Pulmonary artery endothelial cell (primary cell): Measurements from ENCODE around the gene DDR2. TPM values are rescaled to one million over a fixed set of nuclear protein-coding genes. Genes with fewer than 3 reads are reported as not detected.
"Not testable (repeated sequence)": the region's sequence is repeated elsewhere in the genome, so short reads cannot be mapped to it uniquely, and the experiment has no call there.

Source experiments
- DNase-seq: peaks from one replicate; pipeline ENCODE4 v3.0.0-alpha.2; 2011; ENCODE audit warnings: low read depth, low spot score
- total RNA-seq: library from RNA; depleted of rRNA; stranded (reverse); fragments of >200 nt; gene quantifications from 2 replicates; pipeline ENCODE4 v1.2.3, GENCODE V29; 2014

Gene DDR2
- total RNA-seq = 41.5 and 48.1 TPM in 2 replicates

DNA sequence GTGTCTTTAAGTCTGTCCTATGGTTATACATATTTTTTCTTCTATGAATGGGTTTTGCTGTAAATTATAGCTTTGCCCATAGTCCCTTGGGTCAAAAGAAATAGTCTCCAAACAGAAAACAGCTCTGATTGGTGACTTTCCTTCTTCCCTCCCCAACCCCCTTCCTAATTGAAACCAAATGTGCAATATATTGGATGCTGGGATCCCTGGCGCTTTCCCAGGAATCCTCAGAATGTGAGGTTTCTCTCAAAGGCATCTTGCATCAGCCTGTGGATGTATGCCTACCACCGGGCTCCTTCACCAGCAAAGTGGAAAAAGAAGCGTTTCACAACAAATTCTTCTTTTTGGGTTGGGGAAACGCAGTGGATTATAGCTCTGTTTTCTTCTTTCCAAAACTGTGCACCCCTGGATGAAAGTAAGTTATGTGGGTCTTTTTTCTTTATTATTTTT is at the start of gene DDR2:
DDR2 (plus strand) TSS at position 248 of the 450 bp plus-strand sequence. CDS start 86,600 bp downstream, outside the sequence.
- DNase-seq = no peak

GRCh38 chr1:162582901-162583300 is 49.4 kb upstream of the DDR2 start:
- not testable (repeated sequence) for DNase-seq

DNA sequence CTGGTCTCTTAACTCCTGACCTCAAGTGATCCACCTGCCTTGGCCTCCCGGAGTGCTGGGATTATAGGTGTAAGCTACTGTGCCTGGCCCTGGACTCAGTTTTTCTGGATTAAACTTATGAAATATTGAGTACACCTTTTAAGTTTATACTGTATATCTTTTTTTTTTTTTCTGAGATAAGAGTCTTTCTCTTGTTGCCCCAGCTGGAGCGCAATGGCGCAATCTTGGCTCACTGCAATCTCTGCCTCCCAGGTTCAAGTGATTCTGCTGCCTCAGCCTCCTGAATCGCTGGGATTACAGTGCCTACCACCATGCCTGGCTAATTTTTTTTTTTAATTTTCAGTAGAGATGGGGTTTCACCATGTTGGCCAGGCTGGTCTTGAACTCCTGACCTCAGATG is 47.2 kb upstream of the DDR2 start:
- DNase-seq = not testable (repeated sequence)

DNA sequence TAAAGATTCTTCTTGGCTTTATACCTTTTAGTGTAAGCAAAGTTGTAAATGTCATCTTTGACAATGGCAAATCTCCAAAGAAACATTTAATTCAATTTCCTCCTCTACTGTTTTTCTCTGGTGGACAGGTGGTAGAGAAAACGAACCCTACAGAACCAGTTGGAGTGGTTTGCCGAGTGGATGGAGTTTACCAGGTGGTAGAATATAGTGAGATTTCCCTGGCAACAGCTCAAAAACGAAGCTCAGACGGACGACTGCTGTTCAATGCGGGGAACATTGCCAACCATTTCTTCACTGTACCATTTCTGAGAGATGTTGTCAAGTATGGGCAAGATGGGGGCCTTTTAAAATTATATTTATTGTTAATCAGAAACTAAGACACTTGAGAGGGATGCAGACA is 44.9 kb upstream of the DDR2 start:
- no peak for DNase-seq

- no peak for DNase-seq
Measured at GRCh38 chr1:162587761-162588260, 44.5 kb upstream of the DDR2 start.

- DNase-seq = no peak
Measured at GRCh38 chr1:162590101-162590500, 42.2 kb upstream of the DDR2 start.

GRCh38 chr1:162590686-162591085 is 41.6 kb upstream of the DDR2 start:
- DNase-seq = no peak

DNA sequence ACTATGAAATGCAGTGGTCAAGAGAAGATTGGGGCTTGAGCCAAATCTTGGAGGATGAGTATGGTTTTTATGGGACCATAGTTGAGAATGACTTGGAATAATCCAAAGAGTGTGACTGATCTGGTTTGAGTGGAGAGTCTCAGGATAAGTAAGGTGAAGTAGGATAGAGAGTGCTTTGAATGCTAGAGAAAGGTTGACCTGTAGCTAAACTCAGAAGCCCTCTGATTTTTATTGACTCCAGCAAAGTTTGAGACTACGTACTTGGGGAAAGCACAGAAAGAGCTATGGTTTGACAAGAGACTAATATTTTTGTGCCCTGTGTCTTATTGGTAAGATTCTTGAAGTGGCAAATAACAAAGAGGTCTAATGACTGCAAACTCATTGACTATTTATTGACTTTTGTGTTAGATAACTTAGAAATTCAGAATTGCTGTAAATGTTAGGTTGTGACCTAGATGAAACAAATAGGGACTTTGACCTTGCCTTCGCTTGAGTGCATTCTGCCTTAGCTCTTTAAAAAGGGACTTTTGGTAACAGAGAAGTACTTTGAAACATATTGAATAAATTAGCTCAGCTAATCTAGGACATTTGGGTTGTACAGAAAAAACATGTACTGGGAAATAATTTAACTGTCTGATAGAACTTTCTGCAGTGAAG is 35.6 kb upstream of the DDR2 start:
- DNase-seq = no peak

DNA sequence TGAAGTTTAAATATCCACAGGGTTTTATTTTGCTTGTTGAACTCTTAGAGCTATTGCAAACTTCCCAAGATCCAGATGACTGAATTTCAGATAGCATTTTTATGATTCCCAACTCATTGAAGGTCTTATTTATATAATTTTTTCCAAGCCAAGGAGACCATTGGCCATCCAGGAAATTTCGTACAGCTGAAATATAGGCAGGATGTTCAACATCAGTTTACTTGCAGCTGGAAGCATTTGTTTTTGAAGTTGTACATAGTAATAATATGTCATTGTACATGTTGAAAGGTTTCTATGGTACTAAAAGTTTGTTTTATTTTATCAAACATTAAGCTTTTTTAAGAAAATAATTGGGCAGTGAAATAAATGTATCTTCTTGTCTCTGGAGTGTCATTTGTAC is 32.8 kb upstream of the DDR2 start:
- DNase-seq = no peak

- not testable (repeated sequence) for DNase-seq
Measured at GRCh38 chr1:162603117-162603516, 29.1 kb upstream of the DDR2 start.

- DNase-seq = peak; percentile 89
Measured at GRCh38 chr1:162605225-162605927, 26.9 kb upstream of the DDR2 start.

GRCh38 chr1:162609306-162609705 is 23.0 kb upstream of the DDR2 start:
- DNase-seq = no peak

GRCh38 chr1:162612606-162613400 is 19.5 kb upstream of the DDR2 start:
- no peak for DNase-seq

- DNase-seq = no peak
Measured at GRCh38 chr1:162616848-162617247, 15.4 kb upstream of the DDR2 start.

- DNase-seq = no peak
Measured at GRCh38 chr1:162617513-162617912, 14.8 kb upstream of the DDR2 start.

- no peak for DNase-seq
Measured at GRCh38 chr1:162619076-162619475, 13.2 kb upstream of the DDR2 start.

DNA sequence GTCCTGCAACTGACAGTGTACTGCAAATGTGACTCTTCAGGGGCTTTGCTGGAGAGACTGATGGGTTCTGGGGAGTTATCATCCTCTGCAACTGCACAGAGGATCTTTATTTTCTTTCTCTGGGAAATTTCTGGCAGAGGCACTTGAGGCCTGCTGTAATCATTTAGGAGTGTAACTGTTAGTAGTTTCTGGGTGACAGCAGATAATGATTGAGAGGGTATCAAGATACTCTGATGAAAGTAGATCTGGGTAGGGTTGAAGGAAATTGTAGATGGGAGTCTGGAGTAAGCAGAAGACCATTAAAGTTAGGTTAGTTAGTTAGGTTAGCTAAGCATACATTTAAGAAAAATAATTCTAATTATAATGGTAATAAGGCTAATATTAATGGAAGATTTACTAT is 11.0 kb upstream of the DDR2 start:
- DNase-seq = no peak

- no peak for DNase-seq
Measured at GRCh38 chr1:162625679-162626078, 6.6 kb upstream of the DDR2 start.

- DNase-seq = no peak
Measured at GRCh38 chr1:162626094-162626493, 6.2 kb upstream of the DDR2 start.

GRCh38 chr1:162626761-162627160 is 5.5 kb upstream of the DDR2 start:
- DNase-seq = no peak

- DNase-seq = no peak
Measured at GRCh38 chr1:162627662-162628296, 4.5 kb upstream of the DDR2 start.
